Measurements from ENCODE around the gene CLTA.

DNA sequence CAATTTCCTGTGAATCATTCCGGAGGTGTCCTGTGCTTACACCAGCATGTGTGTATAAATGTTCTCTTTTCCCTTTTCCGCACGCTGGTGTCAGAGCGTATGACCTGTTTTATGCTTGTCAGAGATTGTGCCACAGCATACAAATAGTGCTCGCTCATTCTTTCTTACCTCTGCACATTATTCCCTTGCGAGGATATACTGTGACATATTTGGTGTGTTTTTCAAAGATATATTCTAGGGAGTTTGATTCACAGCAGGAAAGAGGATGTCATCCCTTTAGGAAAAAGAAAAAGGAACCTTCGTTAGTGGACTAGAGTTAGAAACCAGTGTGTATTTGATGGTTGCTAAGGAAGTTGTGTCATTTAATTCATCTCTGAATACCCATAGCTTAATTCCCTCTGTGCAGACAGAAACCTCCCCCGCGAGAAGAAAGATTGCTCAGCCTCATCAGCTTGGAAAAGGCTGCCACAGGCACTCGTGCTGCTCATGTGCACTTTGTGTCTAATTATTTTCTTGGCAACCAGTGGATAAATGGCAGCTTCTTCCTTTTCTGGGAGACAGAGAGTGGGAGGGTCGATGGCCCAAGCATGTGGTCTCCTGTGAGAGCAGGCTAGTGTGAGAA lies 36.3 kb upstream of the CLTA start:
- no peak for TF ChIP-seq POLR2A (IDR thresholded peaks at IDR 0.05)
- TF ChIP-seq, protein P1, sequence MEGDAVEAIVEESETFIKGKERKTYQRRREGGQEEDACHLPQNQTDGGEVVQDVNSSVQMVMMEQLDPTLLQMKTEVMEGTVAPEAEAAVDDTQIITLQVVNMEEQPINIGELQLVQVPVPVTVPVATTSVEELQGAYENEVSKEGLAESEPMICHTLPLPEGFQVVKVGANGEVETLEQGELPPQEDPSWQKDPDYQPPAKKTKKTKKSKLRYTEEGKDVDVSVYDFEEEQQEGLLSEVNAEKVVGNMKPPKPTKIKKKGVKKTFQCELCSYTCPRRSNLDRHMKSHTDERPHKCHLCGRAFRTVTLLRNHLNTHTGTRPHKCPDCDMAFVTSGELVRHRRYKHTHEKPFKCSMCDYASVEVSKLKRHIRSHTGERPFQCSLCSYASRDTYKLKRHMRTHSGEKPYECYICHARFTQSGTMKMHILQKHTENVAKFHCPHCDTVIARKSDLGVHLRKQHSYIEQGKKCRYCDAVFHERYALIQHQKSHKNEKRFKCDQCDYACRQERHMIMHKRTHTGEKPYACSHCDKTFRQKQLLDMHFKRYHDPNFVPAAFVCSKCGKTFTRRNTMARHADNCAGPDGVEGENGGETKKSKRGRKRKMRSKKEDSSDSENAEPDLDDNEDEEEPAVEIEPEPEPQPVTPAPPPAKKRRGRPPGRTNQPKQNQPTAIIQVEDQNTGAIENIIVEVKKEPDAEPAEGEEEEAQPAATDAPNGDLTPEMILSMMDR (IDR thresholded peaks at IDR 0.05), result no peak

All from heart left ventricle (tissue), 13 donors.